Measurements from ENCODE around the gene GIPR.

DNA sequence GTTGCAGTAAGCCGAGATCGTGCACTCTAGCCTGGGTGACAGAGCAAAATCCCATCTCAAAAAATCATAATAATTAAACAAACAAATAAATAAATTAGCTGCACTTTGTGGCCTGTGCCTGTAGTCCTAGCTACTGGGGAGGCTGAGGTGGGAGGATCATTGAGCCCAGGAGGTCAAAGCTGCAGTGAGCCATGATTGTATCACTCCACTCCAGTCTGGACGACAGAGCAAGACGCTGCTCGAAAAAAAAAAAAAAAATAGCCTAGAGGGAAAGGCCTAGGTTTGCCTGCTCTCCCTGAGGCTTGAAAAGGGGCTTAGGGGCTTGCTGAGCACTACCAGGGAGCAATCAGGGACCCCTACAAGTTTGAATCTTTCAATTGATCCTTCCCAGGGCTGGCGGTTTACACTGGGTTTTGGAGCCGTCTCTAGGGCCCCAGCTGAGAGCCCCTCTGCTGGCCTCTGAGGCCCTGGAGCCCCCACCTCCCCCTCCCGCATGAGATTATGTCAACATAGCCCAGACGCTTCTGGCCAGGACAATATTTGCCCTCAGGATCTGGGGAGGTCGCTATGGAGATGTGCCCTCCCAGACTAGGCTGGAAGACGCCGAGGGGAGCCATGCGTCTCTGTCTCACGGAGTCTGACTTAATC is 10.4 kb upstream of the GIPR start:
- TF ChIP-seq GATA2 (IDR thresholded peaks at IDR 0.05; ENCODE audit: low read depth, low read length) = no peak
- TF ChIP-seq GATA3 (IDR thresholded peaks at IDR 0.05; ENCODE audit: low read depth, low read length) = no peak
